HG02938 (cell line): Measurements from ENCODE around the gene RNPEP.
"Not testable (repeated sequence)": the region's sequence is repeated elsewhere in the genome, so short reads cannot be mapped to it uniquely, and the experiment has no call there.

Source experiments
- ATAC-seq: cut with Tn5 transposase; IDR thresholded peaks from one replicate; pipeline ENCODE4 v1.9.1; 2021; ENCODE audit warnings: mild to moderate bottlenecking, moderate library complexity; ENCODE audit not compliant: unreplicated experiment

Gene RNPEP

GRCh38 chr1:201982623-201983379 lies at the start of gene RNPEP:
TSS of gene RNPEP (plus strand) at chr1:201982648. CDS start at chr1:201982667, 19 bp downstream.
- ATAC-seq: peak; percentile 56

- ATAC-seq: no peak
These were observed 48.5 kb upstream of the RNPEP start for GRCh38 chr1:201933840-201934430.

- ATAC-seq: no peak
These were observed 44.7 kb upstream of the RNPEP start for GRCh38 chr1:201937624-201938213.

GRCh38 chr1:201938440-201939035 lies 43.9 kb upstream of the RNPEP start:
- ATAC-seq: no peak

GRCh38 chr1:201939148-201939547 lies 43.3 kb upstream of the RNPEP start:
- no peak for ATAC-seq

- ATAC-seq: no peak
These were observed 42.9 kb upstream of the RNPEP start for GRCh38 chr1:201939574-201939973.

GRCh38 chr1:201940316-201940715 lies 42.1 kb upstream of the RNPEP start:
- not testable (repeated sequence) for ATAC-seq

GRCh38 chr1:201941420-201942128 lies 40.9 kb upstream of the RNPEP start:
- ATAC-seq: no peak

- no peak for ATAC-seq
These were observed 40.3 kb upstream of the RNPEP start for GRCh38 chr1:201942129-201942495.

GRCh38 chr1:201944002-201944401 lies 38.4 kb upstream of the RNPEP start:
- no peak for ATAC-seq

- no peak for ATAC-seq
These were observed 37.8 kb upstream of the RNPEP start for GRCh38 chr1:201944639-201945038.

GRCh38 chr1:201945157-201945556 lies 37.3 kb upstream of the RNPEP start:
- ATAC-seq: no peak

GRCh38 chr1:201945863-201946223 lies 36.6 kb upstream of the RNPEP start:
- ATAC-seq: no peak

- no peak for ATAC-seq
These were observed 36.1 kb upstream of the RNPEP start, which contains the start of gene LMOD1 for GRCh38 chr1:201946224-201946908. TSS of gene LMOD1 (minus strand) at chr1:201946548. CDS start at chr1:201946340, 208 bp downstream.

- no peak for ATAC-seq
These were observed 34.8 kb upstream of the RNPEP start for GRCh38 chr1:201947697-201948008.

GRCh38 chr1:201949491-201949890 lies 33.0 kb upstream of the RNPEP start:
- ATAC-seq: no peak

- ATAC-seq: no peak
These were observed 28.0 kb upstream of the RNPEP start for GRCh38 chr1:201954263-201955008.

- ATAC-seq: peak; percentile 98
These were observed 27.3 kb upstream of the RNPEP start, which contains the start of gene TIMM17A for GRCh38 chr1:201955009-201955728. TSS of gene TIMM17A (plus strand) at chr1:201955503. CDS start at chr1:201955527, 24 bp downstream.

- ATAC-seq: peak; percentile 36
These were observed 26.7 kb upstream of the RNPEP start for GRCh38 chr1:201955729-201956143.
